Dermis microvascular lymphatic vessel endothelial cell (primary cell): ENCODE results near the gene SF3B3. TPM values are rescaled to one million over a fixed set of nuclear protein-coding genes. Genes with fewer than 3 reads are reported as not detected.

ENCODE experiments used
- DNase-seq, 2 donors: peaks; one replicate each; pipeline versions ENCODE4 v3.0.0 to v3.0.0-alpha.2; 2010; ENCODE audit warnings: low read depth in 2 of 2
- total RNA-seq: library from RNA; depleted of rRNA; stranded (reverse); fragments of >200 nt; gene quantifications from 2 replicates; pipeline ENCODE4 v1.2.1, GENCODE V29; 2014

Gene SF3B3
- 62.3 and 82.3 TPM in 2 replicates for total RNA-seq

- no peak for DNase-seq
Observed at GRCh38 chr16:70523743-70524398, at the start of gene SF3B3. TSS of gene SF3B3 (plus strand) at chr16:70523816. CDS start at chr16:70526657, 2,841 bp downstream.

GRCh38 chr16:70474320-70475053, 49.1 kb upstream of the SF3B3 start:
- no peak for DNase-seq

- no peak for DNase-seq
Observed at GRCh38 chr16:70475054-70475871, 48.4 kb upstream of the SF3B3 start.

- peak; percentile 30 to 78 for DNase-seq
Observed at GRCh38 chr16:70476272-70477020, 47.2 kb upstream of the SF3B3 start.

DNA sequence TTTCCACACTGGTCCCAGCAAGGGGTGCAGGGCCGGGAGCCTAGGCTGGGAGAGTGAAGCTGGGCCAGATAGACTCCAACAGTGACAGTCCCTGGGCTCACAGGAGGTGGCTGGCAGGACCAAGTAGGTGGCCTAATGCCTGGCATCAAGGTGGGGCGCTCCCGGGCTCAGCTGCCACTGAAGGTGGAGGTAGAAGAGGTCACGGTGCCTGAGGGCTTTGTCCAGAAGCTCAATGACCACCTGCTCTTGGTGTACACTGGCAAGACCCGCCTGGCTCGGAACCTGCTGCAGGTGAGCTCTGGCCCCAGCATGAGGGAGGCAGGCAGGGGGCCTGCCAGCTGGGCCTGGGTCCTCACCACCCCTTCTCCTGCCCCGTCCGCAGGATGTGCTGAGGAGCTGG, 45.4 kb upstream of the SF3B3 start:
- DNase-seq: no peak

GRCh38 chr16:70478912-70479341, 44.7 kb upstream of the SF3B3 start:
- DNase-seq: peak in 1 of 2 donors; percentile 37

DNA sequence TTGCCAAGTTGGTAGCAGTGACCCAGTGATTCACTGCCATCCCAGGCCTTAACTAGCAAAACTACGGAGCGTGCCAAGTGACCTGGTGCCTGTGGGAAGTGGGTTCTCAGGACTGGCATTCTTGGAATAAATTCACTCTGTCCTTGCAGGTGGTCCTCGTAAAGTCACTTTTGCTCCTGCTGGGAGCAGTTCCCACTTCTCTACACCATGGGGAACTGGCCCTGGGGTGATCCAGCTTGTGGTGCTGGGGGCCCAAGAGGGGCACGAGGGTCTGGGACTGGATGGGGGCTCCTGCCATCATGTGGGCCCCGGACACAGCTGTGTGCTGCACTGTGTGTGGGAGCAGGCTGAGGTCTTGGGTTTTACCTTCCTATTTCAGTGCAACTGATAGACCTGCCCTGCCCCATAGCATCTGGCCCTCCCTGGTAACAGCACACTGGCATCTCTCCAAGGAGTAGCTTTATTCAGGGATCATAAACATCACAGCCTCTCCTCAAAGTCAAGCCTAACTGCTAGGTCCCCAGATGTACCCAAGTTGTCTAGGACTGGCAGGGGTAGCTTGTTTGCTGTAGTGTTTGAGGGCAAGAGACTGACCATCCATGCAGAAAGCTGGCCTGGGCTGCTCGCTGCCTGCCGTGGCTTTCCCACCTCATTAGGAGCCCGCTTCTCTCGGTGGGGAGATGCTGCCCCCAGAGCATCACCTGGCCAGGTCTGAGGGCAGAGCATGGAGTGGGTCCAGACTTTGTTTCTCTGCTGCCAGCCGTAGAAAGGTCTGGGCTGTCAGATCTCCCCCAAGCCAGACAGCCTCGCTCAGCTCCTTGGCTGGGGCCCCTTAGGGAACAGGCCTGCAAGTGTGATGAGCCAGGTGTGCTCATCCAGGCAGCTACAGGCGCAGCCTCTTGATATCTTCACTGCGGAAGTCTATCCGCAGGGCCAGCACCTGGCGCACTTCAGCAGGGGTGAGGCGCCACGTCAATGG, 43.2 kb upstream of the SF3B3 start:
- DNase-seq: no peak

GRCh38 chr16:70481929-70482536, 41.6 kb upstream of the SF3B3 start:
- no peak for DNase-seq

GRCh38 chr16:70482624-70483023, 41.0 kb upstream of the SF3B3 start:
- DNase-seq: no peak

DNA sequence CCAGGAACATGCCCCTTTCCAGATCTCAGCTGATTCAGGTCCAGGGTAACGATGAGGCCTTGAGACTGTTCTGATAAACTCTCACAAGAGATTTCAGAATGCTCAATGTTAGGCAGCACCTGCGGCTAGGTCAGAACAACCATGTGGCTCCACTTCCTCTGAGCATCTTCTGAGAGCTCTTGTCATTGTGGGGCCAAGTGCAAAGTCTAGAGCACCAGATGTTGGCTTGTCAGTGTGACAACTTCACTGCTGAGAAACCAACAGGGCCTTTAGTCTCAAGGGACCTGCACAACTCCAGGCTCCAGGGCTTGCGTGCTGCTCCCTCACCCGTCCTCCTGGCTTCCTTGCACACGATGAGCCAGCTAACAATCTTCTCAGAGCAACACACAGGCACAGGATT, 40.2 kb upstream of the SF3B3 start:
- no peak for DNase-seq

DNA sequence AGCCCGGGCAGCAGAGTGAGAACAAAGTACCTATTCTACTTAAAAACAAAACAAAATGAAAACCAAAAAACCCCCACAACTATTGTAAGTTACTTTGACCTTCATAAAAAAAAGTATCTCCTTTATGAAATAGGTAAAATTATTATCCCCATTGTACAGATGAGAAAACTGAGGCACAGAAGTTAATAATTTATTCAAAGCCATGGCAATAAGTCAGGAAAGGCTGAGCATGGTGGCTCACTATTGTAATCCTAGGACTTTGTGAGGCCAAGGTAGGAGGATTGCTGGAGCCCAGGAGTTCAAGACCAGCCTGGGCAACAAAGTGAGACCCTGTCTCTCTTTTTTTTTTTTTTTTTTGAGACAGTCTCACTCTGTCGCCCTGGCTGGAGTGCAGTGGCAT, 38.7 kb upstream of the SF3B3 start:
- DNase-seq: no peak

DNA sequence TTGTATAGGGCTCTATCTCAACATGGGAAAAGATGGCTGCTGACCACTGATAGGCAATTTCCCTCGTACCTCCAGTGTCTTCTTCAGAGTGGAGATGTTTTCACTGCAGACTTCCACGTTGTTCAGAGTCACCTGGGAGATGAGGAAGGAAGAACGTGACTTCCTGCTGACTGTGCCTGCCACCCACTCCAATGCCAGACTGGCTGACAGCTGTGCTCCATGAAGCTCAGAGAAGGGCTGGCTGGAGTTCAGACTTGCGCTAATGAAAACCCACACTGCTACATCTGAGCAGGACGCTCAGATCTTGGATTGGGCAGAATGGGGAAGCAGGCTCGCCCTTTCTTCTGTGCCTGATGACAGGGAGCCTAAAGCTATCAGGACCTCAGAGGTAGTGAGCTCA, 33.4 kb upstream of the SF3B3 start:
- peak; percentile 36 to 38 for DNase-seq

GRCh38 chr16:70493802-70494201, 29.8 kb upstream of the SF3B3 start:
- DNase-seq: no peak

DNA sequence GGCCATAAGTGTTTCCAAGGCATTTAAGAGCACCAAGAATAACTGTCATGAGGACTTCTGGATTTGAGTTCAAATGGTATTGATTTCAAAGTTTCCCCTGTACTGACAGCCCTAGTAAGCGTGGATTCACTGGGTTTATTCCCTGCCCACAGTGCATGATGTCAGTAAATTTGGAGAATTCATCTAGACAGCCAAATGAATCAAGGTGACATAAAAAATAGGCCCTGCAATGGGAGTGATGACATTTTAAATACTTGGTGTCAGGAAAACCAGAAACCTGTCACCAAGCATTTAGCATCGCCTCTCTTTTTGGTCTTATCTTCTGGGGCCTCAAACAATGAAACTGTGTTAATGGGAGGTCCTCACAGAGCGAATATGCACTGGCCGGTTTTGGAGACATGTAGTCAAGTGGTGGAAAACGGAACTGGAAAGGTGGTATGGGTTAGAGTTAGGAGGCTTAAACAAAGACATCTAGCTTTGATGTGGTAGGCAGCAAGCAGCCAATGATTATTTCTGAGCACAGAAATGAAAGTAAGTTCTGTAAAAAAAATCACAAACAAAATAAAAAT, 29.3 kb upstream of the SF3B3 start:
- no peak for DNase-seq

GRCh38 chr16:70494777-70495176, 28.8 kb upstream of the SF3B3 start:
- no peak for DNase-seq

DNA sequence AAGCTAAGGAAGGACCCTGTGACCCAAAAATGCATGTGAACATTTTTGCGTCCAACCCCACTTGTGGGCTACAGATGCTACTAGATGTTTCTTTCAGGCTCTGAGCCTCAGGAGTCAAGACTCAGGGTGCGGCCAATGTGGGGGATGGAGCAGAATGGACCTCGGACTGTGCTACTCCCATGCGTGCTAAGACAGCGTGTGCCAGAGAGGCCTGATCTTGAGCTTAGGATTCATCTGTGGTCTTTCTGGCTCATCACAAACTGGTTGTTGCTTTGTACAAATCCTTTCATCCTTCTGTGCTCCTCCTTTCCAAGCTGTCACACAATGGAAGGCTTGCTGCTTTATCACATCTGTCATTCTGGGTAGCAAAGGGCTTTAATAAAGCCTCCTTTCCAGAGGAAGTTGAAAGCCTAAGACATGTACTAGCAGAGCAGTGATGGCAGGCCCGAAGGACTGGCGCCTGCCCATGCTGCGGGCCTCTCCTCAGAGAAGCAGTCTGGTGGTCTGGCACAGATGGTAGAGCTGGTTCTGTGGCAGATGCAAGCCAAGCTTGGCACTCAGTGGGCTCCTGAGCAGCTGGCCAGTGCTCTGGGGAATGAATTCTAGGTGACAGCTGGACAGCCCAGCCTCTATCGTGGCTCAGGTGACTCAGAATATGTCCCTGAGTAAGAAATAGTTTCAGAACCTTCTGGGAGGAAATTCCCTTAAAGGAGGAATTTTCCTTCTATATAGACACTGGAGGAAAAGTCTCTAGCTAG, 28.0 kb upstream of the SF3B3 start:
- no peak for DNase-seq

DNA sequence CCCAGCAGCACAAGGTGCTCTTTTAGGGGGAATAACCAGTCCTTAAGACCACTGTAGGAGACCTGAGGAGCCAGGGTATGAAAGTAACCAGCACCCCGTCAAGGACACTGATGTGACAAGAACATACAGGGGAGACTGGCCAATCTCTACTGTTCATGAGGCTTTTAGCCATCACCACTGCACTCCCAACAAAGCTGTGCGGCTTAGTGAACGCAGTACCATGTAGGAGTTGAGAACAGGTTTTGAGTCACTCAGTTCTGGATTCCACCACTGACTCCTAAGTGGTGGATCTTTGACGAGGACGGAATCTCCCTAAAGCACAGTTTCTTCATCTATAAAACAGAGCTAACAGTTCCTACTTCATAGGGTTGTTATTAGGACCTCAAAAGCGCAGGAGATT, 27.1 kb upstream of the SF3B3 start:
- no peak for DNase-seq

- DNase-seq: peak in 1 of 2 donors; percentile 57
Observed at GRCh38 chr16:70508752-70509151, 14.9 kb upstream of the SF3B3 start.

GRCh38 chr16:70510216-70510615, 13.4 kb upstream of the SF3B3 start:
- DNase-seq: no peak
